HG03575 (cell line): ENCODE data around the gene S100A16.
"Not testable (repeated sequence)": the region's sequence is repeated elsewhere in the genome, so short reads cannot be mapped to it uniquely, and the experiment has no call there.

ENCODE experiments used
- ATAC-seq: cut with Tn5 transposase; IDR thresholded peaks from one replicate; pipeline ENCODE4 v1.9.1; 2021; ENCODE audit not compliant: unreplicated experiment, insufficient number of reproducible peaks, low FRiP score; ENCODE audit errors: extremely low read depth

The S100A16 gene

DNA sequence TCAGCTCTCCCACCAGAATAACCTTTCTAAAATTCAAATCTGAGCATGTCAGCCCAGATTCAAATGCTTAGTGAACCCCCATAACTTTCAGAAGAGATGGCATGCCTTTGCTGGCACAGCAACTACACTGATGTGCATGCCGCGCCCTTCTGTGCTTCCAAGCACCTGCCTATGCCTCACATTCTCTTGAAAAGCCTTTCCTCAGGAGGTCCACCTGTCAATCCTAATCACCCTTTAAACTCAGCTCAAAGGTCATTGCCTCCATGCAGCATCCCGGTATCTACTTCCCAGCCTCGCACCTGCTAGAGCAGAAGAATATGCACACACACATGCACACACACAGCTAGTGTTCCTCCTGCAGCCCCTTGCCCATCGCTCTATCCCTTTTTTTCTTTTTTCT, 42.1 kb downstream of the S100A16 start:
- no peak for ATAC-seq

DNA sequence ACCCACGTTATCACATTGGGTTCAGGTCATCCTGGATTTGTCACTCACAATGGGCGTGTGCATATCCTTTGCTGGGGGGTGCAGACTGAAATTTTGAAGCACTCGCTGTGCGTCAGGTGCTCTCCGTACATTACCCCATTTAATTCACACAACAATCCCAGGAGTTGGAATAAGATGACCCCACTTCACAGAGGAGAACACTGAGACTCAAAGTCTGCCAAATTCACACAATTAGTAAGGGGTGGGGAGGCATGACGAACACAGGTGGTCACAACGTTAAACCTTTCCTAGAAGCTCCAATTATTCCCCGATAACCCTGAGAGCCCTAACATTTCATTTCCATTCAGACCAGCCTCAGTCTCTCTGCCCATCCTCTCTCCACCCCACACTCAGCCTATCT, 43.5 kb downstream of the S100A16 start:
- ATAC-seq = no peak

GRCh38 chr1:153568367-153569099, 44.4 kb downstream of the S100A16 start:
- ATAC-seq = no peak

- ATAC-seq = no peak
Measured at GRCh38 chr1:153567621-153568366, 45.1 kb downstream of the S100A16 start.

- no peak for ATAC-seq
Measured at GRCh38 chr1:153566414-153567371, 46.2 kb downstream of the S100A16 start.

DNA sequence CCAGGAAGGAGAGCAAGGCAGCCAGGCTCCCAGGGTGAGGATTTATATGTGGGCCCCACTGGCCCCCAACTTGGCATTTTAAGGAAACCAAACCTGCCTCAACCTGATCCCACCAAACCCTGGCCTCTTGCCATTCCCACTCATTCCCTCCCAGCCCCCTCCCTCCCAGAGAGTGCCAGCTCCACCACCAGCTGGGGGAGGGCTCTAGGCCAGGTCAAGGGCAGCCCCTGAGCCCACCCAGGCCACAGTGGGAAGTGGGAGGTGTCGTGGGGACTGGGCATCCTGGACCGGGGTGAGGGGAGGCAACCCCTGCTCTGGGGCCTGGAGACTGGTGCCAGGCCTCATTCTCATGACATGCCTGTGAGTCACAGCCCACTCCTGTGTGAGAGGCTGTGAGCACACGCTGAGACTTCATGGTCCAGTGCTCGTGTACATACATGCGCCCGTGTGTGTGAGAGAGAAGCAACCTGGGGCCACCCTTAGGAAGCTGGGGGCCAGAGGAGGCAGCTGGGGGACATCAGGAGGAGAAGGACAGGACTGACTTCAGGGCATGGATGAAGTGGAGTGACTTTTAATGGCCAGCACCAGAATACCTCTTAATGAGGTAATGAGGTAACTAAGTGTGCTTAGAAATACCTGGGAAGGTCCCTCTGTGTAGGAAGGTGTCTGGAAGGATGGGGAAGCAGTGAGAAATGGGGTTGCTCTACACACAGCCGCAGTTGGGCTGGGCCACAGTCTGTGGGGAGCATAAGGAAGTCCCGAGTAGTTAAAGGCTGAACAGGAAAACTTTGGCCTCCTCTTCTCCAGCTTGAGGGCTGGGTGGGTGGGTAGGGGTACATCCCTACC, 47.2 kb downstream of the S100A16 start, which contains the start of gene S100A2:
Gene S100A2 (minus strand): TSS at position 316 of the 846 bp plus-strand sequence. CDS start 1,967 bp downstream, outside the sequence.
- ATAC-seq = no peak

DNA sequence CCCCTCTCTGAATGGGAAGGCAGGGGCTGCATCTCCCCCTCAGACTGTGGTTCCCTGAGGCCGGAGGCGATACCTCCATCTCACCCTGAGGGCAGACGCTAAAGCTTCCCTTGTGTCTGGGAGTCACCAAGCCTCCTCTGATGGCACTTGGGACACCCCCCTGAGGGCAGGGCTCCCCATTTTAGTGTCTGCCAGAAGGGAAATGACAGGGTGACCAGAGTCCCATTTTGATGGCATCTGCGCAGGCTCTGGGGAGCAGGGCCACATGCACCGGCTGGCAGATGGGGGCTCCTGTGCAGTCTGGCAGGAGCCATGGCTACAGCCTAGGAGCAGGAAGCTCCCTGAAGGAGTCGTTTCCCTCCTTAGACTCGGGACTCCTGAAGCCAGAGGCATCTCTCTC, 48.9 kb downstream of the S100A16 start:
- no peak for ATAC-seq

- no peak for ATAC-seq
Measured at GRCh38 chr1:153563483-153563901, 49.4 kb downstream of the S100A16 start.

GRCh38 chr1:153562021-153562420, 50.9 kb downstream of the S100A16 start:
- ATAC-seq = not testable (repeated sequence)

- no peak for ATAC-seq
Measured at GRCh38 chr1:153561466-153561985, 51.4 kb downstream of the S100A16 start.

DNA sequence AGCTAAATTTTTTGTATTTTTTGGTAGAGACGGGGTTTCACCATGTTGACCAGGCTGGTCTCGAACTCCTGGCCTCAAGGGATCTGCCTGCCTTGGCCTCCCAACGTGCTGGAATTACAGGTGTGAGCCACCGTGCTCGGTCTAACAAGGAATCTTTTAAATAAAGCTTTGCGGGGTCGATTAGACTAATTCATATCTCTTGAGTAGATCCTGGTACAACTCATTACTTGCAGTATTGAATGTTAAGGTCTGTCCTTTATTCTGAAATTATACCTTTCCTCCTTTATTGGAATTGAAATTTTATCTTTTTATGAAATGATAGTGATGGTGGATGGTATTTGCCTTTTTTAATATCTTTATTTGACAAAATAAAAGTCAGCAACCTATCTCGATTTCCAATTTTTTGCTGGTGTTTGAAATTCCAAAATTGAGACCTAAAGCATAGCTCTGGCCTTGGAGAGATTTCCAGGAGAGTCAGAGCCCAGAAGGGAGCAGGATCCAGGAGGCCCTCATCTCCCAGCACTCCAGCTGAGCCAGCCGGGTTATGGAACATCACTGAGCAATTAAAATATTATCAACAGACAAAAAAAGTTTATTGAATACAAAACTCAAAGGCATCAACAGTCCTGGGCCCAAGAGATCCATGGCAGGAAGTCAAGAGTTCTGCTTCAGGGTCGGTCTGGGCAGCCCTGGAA, 52.0 kb downstream of the S100A16 start:
- no peak for ATAC-seq

- no peak for ATAC-seq
Measured at GRCh38 chr1:153560241-153560640, 52.7 kb downstream of the S100A16 start.

GRCh38 chr1:153557877-153558276, 55.1 kb downstream of the S100A16 start:
- no peak for ATAC-seq
